Measurements from ENCODE around the gene LIMD2. TPM values are rescaled to one million over a fixed set of nuclear protein-coding genes. Genes with fewer than 3 reads are reported as not detected.

The LIMD2 gene
- total RNA-seq, 1 donor from 2014 or later, result 54.8 TPM

DNA sequence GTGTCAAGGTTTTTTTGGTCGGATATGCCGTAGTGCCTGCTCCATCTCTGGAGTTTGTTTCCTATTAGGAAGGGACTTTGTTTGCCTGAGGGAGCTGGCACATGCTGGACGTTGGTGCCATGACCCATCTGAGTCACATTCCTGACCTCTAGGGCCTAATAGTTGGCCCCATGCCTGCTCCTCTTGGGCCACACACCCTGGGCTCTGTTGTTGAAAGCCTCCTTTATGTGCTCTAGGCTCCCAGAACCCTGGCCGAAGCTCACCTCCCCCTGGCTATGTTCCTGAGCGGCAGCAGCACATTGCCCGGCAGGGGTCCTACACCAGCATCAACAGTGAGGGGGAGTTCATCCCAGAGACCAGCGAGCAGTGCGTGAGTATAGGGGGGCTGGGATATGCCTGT is 18.4 kb downstream of the LIMD2 start:
- Mint-ChIP-seq H3K27ac (ENCODE audit: unreplicated experiment) (no peak overlapping the region), H3K36me3 (ENCODE audit: low read depth, unreplicated experiment) (peaks cover 24% of the 10 kb centered on the region), H3K9me3 (ENCODE audit: unreplicated experiment) (no peaks in the 10 kb centered on the region), H3K4me3 (ENCODE audit: unreplicated experiment) (no peak overlapping the region), H3K4me1 (ENCODE audit: low read depth, unreplicated experiment) (peaks cover 4% of the 10 kb centered on the region), H3K27me3 (ENCODE audit: low read depth, unreplicated experiment) (no peaks in the 10 kb centered on the region)
- Histone ChIP-seq H3K27me3 (ENCODE audit: insufficient read depth, low read length) (no peaks in the 10 kb centered on the region), H3K4me2 (ENCODE audit: low read length) (no peak overlapping the region), H3K36me3 (ENCODE audit: insufficient read depth, low read length) (peaks cover 14% of the 10 kb centered on the region), H3K79me2 (ENCODE audit: insufficient read depth, low read length) (no peaks in the 10 kb centered on the region), H3K27ac (ENCODE audit: low read depth, low read length) (no peak overlapping the region), H3K9me3 (ENCODE audit: insufficient read depth, low read depth, low read length) (no peaks in the 10 kb centered on the region), H2AFZ (ENCODE audit: low read depth, low read length) (no peak overlapping the region), H3K4me1 (ENCODE audit: insufficient read depth, low read length) (peaks cover 1% of the 10 kb centered on the region), H4K20me1 (ENCODE audit: insufficient read depth, low read length) (peaks cover 20% of the 10 kb centered on the region), H3K4me3 (ENCODE audit: insufficient read depth, low read depth, low read length) (no peak overlapping the region), H3K9ac (ENCODE audit: low read length) (no peak overlapping the region)
- DNase-seq (ENCODE audit: low read depth) (no peak), FAIRE-seq (no peak)
- TF ChIP-seq CTCF (IDR thresholded peaks at IDR 0.05; ENCODE audit: insufficient read depth, low read depth, low read length) (no peak), EZH2 (IDR thresholded peaks at IDR 0.05; ENCODE audit: insufficient read depth, low read length) (no peak)

DNA sequence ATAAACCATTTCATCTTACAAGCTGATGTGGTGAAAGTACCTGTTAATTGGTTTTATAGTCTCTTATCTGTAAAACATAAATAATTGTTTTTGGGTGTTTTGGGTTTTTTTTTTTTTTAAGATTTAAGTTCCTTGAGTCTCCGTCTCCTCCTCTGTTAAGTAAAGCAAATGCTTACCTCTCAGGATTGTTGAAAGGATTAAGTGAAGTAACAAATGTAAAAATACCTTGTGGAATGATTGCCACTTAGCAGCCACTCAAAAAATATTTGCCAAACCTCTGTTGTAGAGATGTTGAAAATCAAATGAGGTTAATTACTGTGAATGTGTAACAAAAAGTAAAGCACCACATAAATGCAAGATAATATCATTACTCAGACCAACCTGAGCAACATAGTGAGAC is 19.2 kb downstream of the LIMD2 start:
- TF ChIP-seq EZH2 (IDR thresholded peaks at IDR 0.05; ENCODE audit: insufficient read depth, low read length) (no peak), CTCF (IDR thresholded peaks at IDR 0.05; ENCODE audit: insufficient read depth, low read depth, low read length) (no peak)
- no peak overlapping the region for H3K27ac ChIP-seq (ENCODE audit: low read depth, low read length)
- H3K9me3 ChIP-seq (ENCODE audit: insufficient read depth, low read depth, low read length), result no peaks in the 10 kb centered on the region
- Mint-ChIP-seq H3K36me3 (ENCODE audit: low read depth, unreplicated experiment) (peaks cover 24% of the 10 kb centered on the region), H3K9me3 (ENCODE audit: unreplicated experiment) (no peaks in the 10 kb centered on the region), H3K4me1 (ENCODE audit: low read depth, unreplicated experiment) (peaks cover 11% of the 10 kb centered on the region), H3K4me3 (ENCODE audit: unreplicated experiment) (no peak overlapping the region), H3K27me3 (ENCODE audit: low read depth, unreplicated experiment) (no peaks in the 10 kb centered on the region), H3K27ac (ENCODE audit: unreplicated experiment) (no peak overlapping the region)
- H4K20me1 ChIP-seq (ENCODE audit: insufficient read depth, low read length), result peaks cover 23% of the 10 kb centered on the region
- H3K4me2 ChIP-seq (ENCODE audit: low read length), result no peak overlapping the region
- peaks cover 10% of the 10 kb centered on the region for H3K4me1 ChIP-seq (ENCODE audit: insufficient read depth, low read length)
- H3K9ac ChIP-seq (ENCODE audit: low read length), result no peak overlapping the region
- H3K79me2 ChIP-seq (ENCODE audit: insufficient read depth, low read length), result no peaks in the 10 kb centered on the region
- DNase-seq (ENCODE audit: low read depth) (no peak), FAIRE-seq (no peak)
- no peak overlapping the region for H2AFZ ChIP-seq (ENCODE audit: low read depth, low read length)
- no peak overlapping the region for H3K4me3 ChIP-seq (ENCODE audit: insufficient read depth, low read depth, low read length)
- H3K36me3 ChIP-seq (ENCODE audit: insufficient read depth, low read length), result peaks cover 11% of the 10 kb centered on the region
- H3K27me3 ChIP-seq (ENCODE audit: insufficient read depth, low read length), result no peaks in the 10 kb centered on the region

- DNase-seq (ENCODE audit: low read depth) (no peak), FAIRE-seq (no peak)
- Mint-ChIP-seq H3K36me3 (ENCODE audit: low read depth, unreplicated experiment) (peaks cover 29% of the 10 kb centered on the region), H3K4me1 (ENCODE audit: low read depth, unreplicated experiment) (peaks cover 21% of the 10 kb centered on the region), H3K4me3 (ENCODE audit: unreplicated experiment) (no peak overlapping the region), H3K27ac (ENCODE audit: unreplicated experiment) (no peak overlapping the region), H3K9me3 (ENCODE audit: unreplicated experiment) (no peaks in the 10 kb centered on the region), H3K27me3 (ENCODE audit: low read depth, unreplicated experiment) (no peaks in the 10 kb centered on the region)
- Histone ChIP-seq H3K27me3 (ENCODE audit: insufficient read depth, low read length) (no peaks in the 10 kb centered on the region), H3K27ac (ENCODE audit: low read depth, low read length) (no peak overlapping the region), H4K20me1 (ENCODE audit: insufficient read depth, low read length) (peaks cover 18% of the 10 kb centered on the region), H3K9ac (ENCODE audit: low read length) (no peak overlapping the region), H2AFZ (ENCODE audit: low read depth, low read length) (no peak overlapping the region), H3K79me2 (ENCODE audit: insufficient read depth, low read length) (no peaks in the 10 kb centered on the region), H3K4me2 (ENCODE audit: low read length) (no peak overlapping the region), H3K9me3 (ENCODE audit: insufficient read depth, low read depth, low read length) (no peaks in the 10 kb centered on the region), H3K4me3 (ENCODE audit: insufficient read depth, low read depth, low read length) (no peak overlapping the region), H3K4me1 (ENCODE audit: insufficient read depth, low read length) (peaks cover 21% of the 10 kb centered on the region), H3K36me3 (ENCODE audit: insufficient read depth, low read length) (peaks cover 10% of the 10 kb centered on the region)
- TF ChIP-seq CTCF (IDR thresholded peaks at IDR 0.05; ENCODE audit: insufficient read depth, low read depth, low read length) (no peak), EZH2 (IDR thresholded peaks at IDR 0.05; ENCODE audit: insufficient read depth, low read length) (no peak)
Measured at GRCh38 chr17:63679214-63679613, 20.7 kb downstream of the LIMD2 start.

All from astrocyte (in vitro differentiated cells and primary cell).